NCI-H82 treated with DMSO at 0.1 percent for 48 hours (cell line): ENCODE results near the gene EXT2.
A peak's percentile ranks its signal among the peaks of the same experiment; 100 is the strongest.

Source experiments
- DNase-seq: peaks from one replicate; lab custom pipeline; 2025; ENCODE audit not compliant: unreplicated experiment; lab: John Stamatoyannopoulos, UW

Gene EXT2

GRCh38 chr11:44162004-44162403 lies 66.5 kb downstream of the EXT2 start:
- DNase-seq, result no peak

DNA sequence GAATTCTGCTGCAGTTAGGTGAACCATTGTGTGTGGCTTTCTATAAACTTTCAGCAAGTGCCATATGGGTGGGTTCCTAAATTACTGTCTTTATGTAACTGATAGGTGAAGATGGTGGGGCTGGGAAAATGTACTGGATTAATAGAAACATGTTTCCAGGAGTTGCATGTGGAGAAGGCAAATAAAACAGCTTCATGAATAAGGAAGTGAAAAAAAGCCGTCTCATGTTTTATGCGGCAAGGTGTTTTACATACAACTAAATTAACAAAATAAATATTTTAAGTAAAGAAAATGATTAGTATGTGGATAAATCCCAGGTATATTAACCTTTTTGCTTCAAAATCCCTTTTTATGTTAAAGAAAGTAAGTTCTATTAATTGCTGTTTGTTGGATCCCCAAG lies 67.2 kb downstream of the EXT2 start:
- DNase-seq, result no peak

DNA sequence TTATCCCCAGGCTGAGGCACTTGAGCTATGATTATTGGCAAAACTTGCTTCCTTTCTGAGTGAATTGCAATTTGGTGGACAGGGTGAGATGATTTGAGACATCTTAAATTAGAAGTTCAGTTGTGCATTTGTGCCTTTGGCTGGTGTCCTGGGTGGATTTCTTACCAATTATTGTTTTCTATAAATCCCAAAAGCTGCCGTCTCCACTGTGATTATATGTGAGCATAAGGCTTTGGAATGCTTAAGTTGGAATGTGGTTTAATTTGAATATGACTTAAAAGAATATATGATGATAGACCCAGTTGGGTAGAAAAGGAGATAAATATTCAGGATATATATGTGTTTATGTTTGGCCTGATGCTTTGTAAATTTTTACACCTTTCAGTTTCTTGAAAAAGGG lies 70.0 kb downstream of the EXT2 start:
- no peak for DNase-seq

GRCh38 chr11:44167046-44167445 lies 71.6 kb downstream of the EXT2 start:
- DNase-seq, result no peak

DNA sequence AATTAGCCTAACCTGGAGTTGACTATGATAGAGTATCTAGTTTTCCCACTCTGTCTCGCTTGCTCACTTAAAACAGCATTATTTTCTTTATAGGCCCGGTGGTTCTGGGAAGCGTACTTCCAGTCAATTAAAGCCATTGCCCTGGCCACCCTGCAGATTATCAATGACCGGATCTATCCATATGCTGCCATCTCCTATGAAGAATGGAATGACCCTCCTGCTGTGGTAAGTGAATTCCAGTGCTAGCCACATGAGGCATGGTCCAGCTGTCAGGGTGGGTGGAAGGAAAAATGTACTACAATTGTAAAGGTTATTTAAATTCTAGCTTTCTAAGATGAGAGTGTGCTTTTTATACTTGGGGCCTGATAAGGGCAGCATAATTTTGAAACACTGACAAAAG lies 76.0 kb downstream of the EXT2 start:
- DNase-seq, result no peak

- no peak for DNase-seq
Measured at GRCh38 chr11:44172966-44173365, 77.5 kb downstream of the EXT2 start.

GRCh38 chr11:44174842-44175241 lies 79.4 kb downstream of the EXT2 start:
- no peak for DNase-seq

GRCh38 chr11:44176546-44177213 lies 81.2 kb downstream of the EXT2 start:
- no peak for DNase-seq

GRCh38 chr11:44177905-44178304 lies 82.4 kb downstream of the EXT2 start:
- DNase-seq, result no peak

DNA sequence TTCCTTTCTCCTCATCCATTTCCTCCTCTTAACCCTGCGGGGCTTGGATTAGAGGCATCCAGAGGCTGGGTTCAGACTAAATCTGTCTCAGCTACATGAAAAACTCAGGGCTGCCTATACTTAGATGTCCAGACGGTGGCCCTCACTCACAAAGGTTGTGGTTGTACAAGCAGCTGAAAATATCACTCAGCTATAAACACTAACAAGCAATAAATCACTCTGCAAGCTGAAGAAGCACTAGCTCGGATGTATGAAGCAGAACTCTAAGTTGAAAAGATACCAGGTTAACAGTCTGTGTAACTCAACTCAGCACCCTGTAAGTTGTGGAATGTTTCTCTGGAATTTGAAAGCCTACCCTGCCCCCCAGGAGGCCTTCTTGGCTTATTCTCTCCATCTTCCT lies 82.9 kb downstream of the EXT2 start:
- no peak for DNase-seq

DNA sequence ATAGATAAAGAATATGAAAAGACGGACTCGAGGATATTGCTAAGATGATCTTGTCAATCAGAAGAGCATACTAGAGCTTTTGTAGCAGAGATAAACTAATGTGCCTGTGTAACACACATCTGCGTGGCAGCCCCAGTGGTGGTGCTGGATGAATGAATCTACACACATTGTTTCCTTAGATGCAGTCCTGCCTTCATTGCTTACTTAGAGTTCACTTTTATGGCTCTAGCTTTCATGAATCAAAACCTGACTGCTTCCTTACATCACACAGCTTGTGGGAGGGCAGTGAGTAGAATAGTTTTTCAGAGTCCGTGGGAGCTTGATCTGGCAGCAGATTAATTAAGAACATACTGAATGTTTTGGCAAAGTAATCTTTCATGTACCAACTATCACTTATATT lies 83.7 kb downstream of the EXT2 start:
- no peak for DNase-seq

- no peak for DNase-seq
Measured at GRCh38 chr11:44180107-44180506, 84.6 kb downstream of the EXT2 start.

- no peak for DNase-seq
Measured at GRCh38 chr11:44185522-44185921, 90.0 kb downstream of the EXT2 start.

GRCh38 chr11:44186321-44186930 lies 90.9 kb downstream of the EXT2 start:
- DNase-seq, result no peak

DNA sequence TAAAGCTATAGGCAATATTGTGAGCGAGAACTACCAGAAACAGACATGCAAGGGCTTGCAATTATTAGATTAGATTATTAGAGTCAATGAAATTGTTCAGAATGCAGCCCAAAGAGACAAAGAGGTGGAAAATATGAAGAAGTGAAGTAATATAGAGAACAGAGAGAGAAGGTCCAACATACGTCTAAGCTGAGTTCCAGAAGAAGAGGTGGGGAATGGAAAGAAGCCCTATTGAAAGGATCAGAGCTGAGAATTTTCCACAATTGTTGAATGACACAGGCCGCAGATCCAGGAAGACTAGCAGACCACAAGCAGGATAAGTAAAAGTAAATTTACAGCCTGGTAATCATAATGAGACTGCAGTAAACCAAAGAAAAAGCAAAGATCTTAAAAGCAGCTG lies 93.2 kb downstream of the EXT2 start:
- no peak for DNase-seq

GRCh38 chr11:44189986-44190882 lies 94.8 kb downstream of the EXT2 start:
- DNase-seq, result no peak

DNA sequence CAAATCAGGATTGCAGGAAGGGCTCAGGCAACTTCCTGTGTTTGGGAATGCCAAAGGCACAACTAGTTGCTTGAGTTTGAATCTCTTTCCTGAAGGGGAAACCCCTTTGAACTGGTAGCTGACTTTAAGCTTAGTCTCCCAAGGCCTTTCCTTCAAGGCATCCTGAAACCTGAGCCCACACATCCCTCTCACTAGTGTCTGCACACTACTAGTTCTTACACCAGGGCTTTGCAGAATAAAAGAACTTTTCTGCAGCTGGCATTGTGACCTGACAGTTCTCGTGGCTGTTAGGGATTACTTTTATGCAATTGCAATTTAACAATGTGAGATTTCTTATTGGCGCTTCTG lies 95.4 kb downstream of the EXT2 start:
- no peak for DNase-seq

- peak; percentile 25 for DNase-seq
Measured at GRCh38 chr11:44191322-44192016, 96.0 kb downstream of the EXT2 start.

- DNase-seq, result no peak
Measured at GRCh38 chr11:44192017-44192385, 96.5 kb downstream of the EXT2 start.

DNA sequence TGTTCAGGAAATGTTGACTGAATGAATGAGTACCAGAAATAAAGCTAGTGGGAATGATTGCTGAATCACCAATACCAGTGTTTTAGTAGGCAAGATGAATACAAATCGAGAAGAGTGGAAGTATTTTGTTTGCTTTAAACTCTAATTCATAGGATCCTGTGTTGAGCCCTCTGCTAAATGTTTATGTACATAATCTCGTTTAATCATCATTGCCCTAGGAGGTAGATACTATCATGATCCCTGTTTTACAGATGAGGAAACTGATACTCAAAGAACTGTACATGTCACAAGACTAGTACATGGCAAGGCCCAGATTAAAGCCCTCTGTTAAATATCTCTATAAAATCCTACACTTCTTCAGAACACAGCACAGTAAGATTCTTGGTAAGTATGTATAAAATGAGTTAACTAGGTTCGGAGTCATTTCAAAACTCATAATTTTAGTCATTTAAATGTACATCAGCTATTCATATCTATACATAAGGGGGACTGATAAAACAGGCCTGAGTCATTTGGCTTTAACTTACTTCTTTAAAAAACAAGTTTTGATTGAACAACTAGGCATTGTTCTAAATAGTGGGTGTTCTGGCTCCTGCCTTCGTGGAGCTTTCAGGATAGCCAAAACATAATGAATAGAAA lies 97.1 kb downstream of the EXT2 start:
- no peak for DNase-seq

DNA sequence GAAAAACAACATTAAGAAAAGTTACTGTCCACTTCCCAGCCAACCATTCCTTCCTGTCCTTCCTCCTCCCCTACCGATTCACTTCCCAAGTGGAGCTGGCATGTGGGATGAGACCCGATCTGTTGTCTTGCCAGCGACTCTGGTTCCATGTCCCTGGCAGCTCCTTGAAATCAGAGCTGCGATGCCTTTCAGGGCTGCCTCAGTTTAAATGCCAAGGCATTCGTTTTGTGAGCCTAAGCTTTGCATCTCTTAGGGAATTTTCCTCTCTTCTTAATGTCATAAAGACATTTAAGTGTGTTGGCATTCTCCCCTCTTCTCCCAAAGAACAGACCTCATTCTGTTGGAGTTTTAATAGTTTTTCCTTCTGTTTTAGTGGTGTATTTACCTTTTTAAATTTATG lies 98.4 kb downstream of the EXT2 start:
- DNase-seq, result no peak
